Mesendoderm (in vitro differentiated cells): ENCODE measurements around the gene GP1BB.
A peak's percentile ranks its signal among the peaks of the same experiment; 100 is the strongest.

Experiments used
- DNase-seq: peaks from one replicate; pipeline ENCODE4 v3.0.0; 2013
- H2AK5ac ChIP-seq: 2 replicates; pipeline ENCODE4 v1.6.1; 2013; ENCODE audit warnings: low read length, inconsistent platforms
- H2BK120ac ChIP-seq: 2 replicates; pipeline ENCODE4 v1.6.1; 2013; ENCODE audit warnings: low read depth, mild to moderate bottlenecking, low read length, moderate library complexity, mixed read lengths
- H2BK15ac ChIP-seq: replicated peaks from 2 replicates; pipeline ENCODE4 v1.6.1; 2013; ENCODE audit warnings: low read depth, mild to moderate bottlenecking, moderate library complexity
- H2BK5ac ChIP-seq: 2 replicates; pipeline ENCODE4 v1.6.1; 2013; ENCODE audit warnings: low read length, inconsistent platforms
- H3K18ac ChIP-seq: 2 replicates; pipeline ENCODE4 v1.6.1; 2013; ENCODE audit warnings: mild to moderate bottlenecking, low read length, mixed read lengths
- H3K23ac ChIP-seq: one replicate; pipeline ENCODE4 v1.6.1; 2013; ENCODE audit warnings: low read length
- H3K27ac ChIP-seq: 2 replicates; pipeline ENCODE4 v1.5.1; 2013; ENCODE audit warnings: low read depth, mild to moderate bottlenecking, inconsistent platforms, low read length, moderate library complexity
- H3K27me3 ChIP-seq: 2 replicates; pipeline ENCODE4 v1.6.1; 2013; ENCODE audit warnings: low read length, control low read depth, mild to moderate bottlenecking, inconsistent platforms; ENCODE audit not compliant: insufficient read depth, poor library complexity
- H3K36me3 ChIP-seq: 2 replicates; pipeline ENCODE4 v1.6.1; 2013; ENCODE audit warnings: low read length, inconsistent platforms; ENCODE audit not compliant: control insufficient read depth, insufficient read depth
- H3K4ac ChIP-seq: one replicate; pipeline ENCODE4 v1.6.1; 2013; ENCODE audit warnings: low read depth, mild to moderate bottlenecking, low read length, moderate library complexity
- H3K4me1 ChIP-seq: 2 replicates; pipeline ENCODE4 v1.6.1; 2013; ENCODE audit warnings: low read depth, low read length, inconsistent platforms; ENCODE audit not compliant: control insufficient read depth
- H3K4me2 ChIP-seq: 2 replicates; pipeline ENCODE4 v1.6.1; 2013; ENCODE audit warnings: low read length
- H3K4me3 ChIP-seq: 2 replicates; pipeline ENCODE4 v1.5.1; 2013; ENCODE audit warnings: mild to moderate bottlenecking, low read length
- H3K56ac ChIP-seq: one replicate; pipeline ENCODE4 v1.6.1; 2013; ENCODE audit warnings: low read length
- H3K79me1 ChIP-seq: 2 replicates; pipeline ENCODE4 v1.6.1; 2013; ENCODE audit warnings: low read length, inconsistent platforms
- H3K79me2 ChIP-seq: 2 replicates; pipeline ENCODE4 v1.6.1; 2013; ENCODE audit warnings: mild to moderate bottlenecking, low read length; ENCODE audit not compliant: control insufficient read depth, insufficient read depth
- H3K9ac ChIP-seq: 2 replicates; pipeline ENCODE4 v1.6.1; 2013; ENCODE audit warnings: low read length, inconsistent platforms
- H4K5ac ChIP-seq: one replicate; pipeline ENCODE4 v1.6.1; 2013; ENCODE audit warnings: low read length
- H4K8ac ChIP-seq: one replicate; pipeline ENCODE4 v1.6.1; 2013; ENCODE audit warnings: low read depth, mild to moderate bottlenecking, control low read depth, low read length, moderate library complexity
- WGBS: extraction: QIAGEN DNeasy Blood & Tissue Kit; methylation state at CpG from one replicate; pipeline ENCODE4 v1.1.7; 2013; ENCODE audit warnings: low lambda C conversion rate, missing lambda C conversion rate; ENCODE audit not compliant: insufficient coverage; ENCODE audit errors: extremely low coverage; 5-methylcytosine and 5-hydroxymethylcytosine counted together

The GP1BB gene

GRCh38 chr22:19720999-19721329, 2.4 kb upstream of the GP1BB start:
- Histone ChIP-seq H4K5ac (no peak overlapping the region), H3K4me3 (no peak overlapping the region), H4K8ac (no peak overlapping the region), H2AK5ac (no peak overlapping the region), H3K4me2 (no peak overlapping the region), H3K4ac (no peak overlapping the region), H3K18ac (no peak overlapping the region), H3K79me1 (no peaks in the 10 kb centered on the region), H3K79me2 (no peaks in the 10 kb centered on the region), H3K23ac (no peak overlapping the region), H3K36me3 (no peaks in the 10 kb centered on the region), H2BK15ac (no peak overlapping the region), H2BK5ac (no peak overlapping the region), H3K9ac (no peak overlapping the region), H3K4me1 (peaks cover 9% of the 10 kb centered on the region), H3K27ac (no peak overlapping the region), H3K27me3 (peaks cover 30% of the 10 kb centered on the region), H2BK120ac (no peak overlapping the region), H3K56ac (no peak overlapping the region)
- DNase-seq, result no peak
- no CpG with 5 or more reads among the region's 2 CpGs for WGBS

- no peak overlapping the region for H4K8ac ChIP-seq
- no peak overlapping the region for H3K18ac ChIP-seq
- H2BK15ac ChIP-seq, result no peak overlapping the region
- no peak overlapping the region for H2BK120ac ChIP-seq
- H3K4ac ChIP-seq, result no peak overlapping the region
- H3K27me3 ChIP-seq, result peaks cover 30% of the 10 kb centered on the region
- no peak overlapping the region for H4K5ac ChIP-seq
- H2AK5ac ChIP-seq, result no peak overlapping the region
- peaks cover 9% of the 10 kb centered on the region for H3K4me1 ChIP-seq
- no peak overlapping the region for H3K27ac ChIP-seq
- no peaks in the 10 kb centered on the region for H3K79me2 ChIP-seq
- no peak for DNase-seq
- no peaks in the 10 kb centered on the region for H3K36me3 ChIP-seq
- no peak overlapping the region for H3K23ac ChIP-seq
- no peaks in the 10 kb centered on the region for H3K79me1 ChIP-seq
- H3K9ac ChIP-seq, result no peak overlapping the region
- peak overlapping the region; percentile 34 for H3K56ac ChIP-seq
- H2BK5ac ChIP-seq, result no peak overlapping the region
- peak overlapping the region; percentile 7 for H3K4me2 ChIP-seq
- no peak overlapping the region for H3K4me3 ChIP-seq
- WGBS, result no CpG with 5 or more reads among the region's 44 CpGs
Measured at GRCh38 chr22:19721330-19722177, 1.8 kb upstream of the GP1BB start.

GRCh38 chr22:19722178-19722981, 959 bp upstream of the GP1BB start:
- Histone ChIP-seq H3K4ac (no peak overlapping the region), H3K36me3 (no peaks in the 10 kb centered on the region), H3K4me2 (peak overlapping the region; percentile 17), H3K4me1 (peaks cover 9% of the 10 kb centered on the region), H4K8ac (no peak overlapping the region), H3K56ac (no peak overlapping the region), H3K18ac (no peak overlapping the region), H4K5ac (no peak overlapping the region), H3K79me1 (no peaks in the 10 kb centered on the region), H2BK5ac (no peak overlapping the region), H3K9ac (peak overlapping the region; percentile 45), H3K27ac (no peak overlapping the region), H3K27me3 (peaks cover 30% of the 10 kb centered on the region), H3K4me3 (no peak overlapping the region), H3K79me2 (no peaks in the 10 kb centered on the region), H3K23ac (no peak overlapping the region), H2AK5ac (no peak overlapping the region), H2BK15ac (no peak overlapping the region), H2BK120ac (no peak overlapping the region)
- no CpG with 5 or more reads among the region's 60 CpGs for WGBS
- DNase-seq, result no peak

- H3K4me3 ChIP-seq, result no peak overlapping the region
Measured at GRCh38 chr22:19722982-19723231, 432 bp upstream of the GP1BB start.

GRCh38 chr22:19723983-19724827, 866 bp downstream of the GP1BB start:
- Histone ChIP-seq H3K27me3 (peaks cover 31% of the 10 kb centered on the region), H3K4ac (no peak overlapping the region), H2BK15ac (no peak overlapping the region), H4K8ac (no peak overlapping the region), H3K9ac (peak overlapping the region; percentile 59), H3K18ac (no peak overlapping the region), H3K79me2 (no peaks in the 10 kb centered on the region), H3K23ac (no peak overlapping the region), H4K5ac (no peak overlapping the region), H2AK5ac (no peak overlapping the region), H3K4me2 (peak overlapping the region; percentile 74), H2BK120ac (no peak overlapping the region), H3K4me3 (no peak overlapping the region), H3K27ac (no peak overlapping the region), H3K79me1 (no peaks in the 10 kb centered on the region), H3K36me3 (no peaks in the 10 kb centered on the region), H3K56ac (peak overlapping the region; percentile 80), H3K4me1 (peaks cover 7% of the 10 kb centered on the region), H2BK5ac (no peak overlapping the region)
- DNase-seq, result peak; percentile 83
- no CpG with 5 or more reads among the region's 89 CpGs for WGBS

More at GRCh38 chr22:19722982-19723231, 432 bp upstream of the GP1BB start:
- no peak overlapping the region for H2BK5ac ChIP-seq
- no CpG with 5 or more reads among the region's 15 CpGs for WGBS
- H3K36me3 ChIP-seq, result no peaks in the 10 kb centered on the region
- peaks cover 7% of the 10 kb centered on the region for H3K4me1 ChIP-seq
- H3K27ac ChIP-seq, result no peak overlapping the region
- H3K9ac ChIP-seq, result peak overlapping the region; percentile 56
- no peaks in the 10 kb centered on the region for H3K79me1 ChIP-seq
- no peak overlapping the region for H2BK15ac ChIP-seq
- H4K8ac ChIP-seq, result no peak overlapping the region
- peaks cover 32% of the 10 kb centered on the region for H3K27me3 ChIP-seq
- DNase-seq, result no peak
- H4K5ac ChIP-seq, result no peak overlapping the region
- H2AK5ac ChIP-seq, result no peak overlapping the region
- H3K23ac ChIP-seq, result peak overlapping the region; percentile 87
- H3K18ac ChIP-seq, result no peak overlapping the region
- peak overlapping the region; percentile 35 for H3K4me2 ChIP-seq
- no peak overlapping the region for H3K4ac ChIP-seq
- H3K79me2 ChIP-seq, result no peaks in the 10 kb centered on the region
- H3K56ac ChIP-seq, result peak overlapping the region; percentile 62
- H2BK120ac ChIP-seq, result no peak overlapping the region
